Upper lobe of right lung (tissue), 1 donor: Measurements from ENCODE around the gene PTPRS. TPM values are rescaled to one million over a fixed set of nuclear protein-coding genes. Genes with fewer than 3 reads are reported as not detected.

Experiments
- ATAC-seq: fragments of 200-7000 bp; cut with Tn5 transposase; one replicate; pipeline ENCODE4 v1.9.1; 2020; ENCODE audit warnings: mild to moderate bottlenecking, moderate library complexity
- DNase-seq: peaks from one replicate; pipeline ENCODE4 v3.0.0-alpha.2; 2020
- H3K27ac ChIP-seq: fragments of 200-600 bp; one replicate; pipeline ENCODE4 v1.8.0; 2022
- H3K27me3 ChIP-seq: fragments of 200-600 bp; one replicate; pipeline ENCODE4 v1.8.0; 2022; ENCODE audit warnings: mild to moderate bottlenecking
- H3K36me3 ChIP-seq: fragments of 200-600 bp; one replicate; pipeline ENCODE4 v1.8.0; 2022
- H3K4me1 ChIP-seq: fragments of 200-600 bp; one replicate; pipeline ENCODE4 v1.8.0; 2022
- H3K4me3 ChIP-seq: fragments of 200-600 bp; one replicate; pipeline ENCODE4 v1.8.0; 2022; ENCODE audit warnings: mild to moderate bottlenecking
- H3K9me3 ChIP-seq: fragments of 200-600 bp; one replicate; pipeline ENCODE4 v1.8.0; 2022
- intact Hi-C: fragments of 100-400 bp; cut with DNase I; formaldehyde crosslinking; loops from one replicate; pipeline ENCODE4 v1.11.0; 2022
- total RNA-seq: library from RNA; stranded (reverse); fragmentation: NEBNext Ultra II Directional; extraction: Animal tissue kit (Norgen Biotek cat#: 25700); gene quantifications from one replicate; pipeline ENCODE4 v1.2.1, GENCODE V29; 2021
- TF ChIP-seq, protein P1 (sequence below): fragments of 200-600 bp; IDR thresholded peaks from one replicate; pipeline ENCODE4 v1.8.0; 2022; ENCODE audit warnings: antibody characterized with exemption
- donor health status: DM: no; HTN: yes; CAD: no; lungs with severe emphysema.

PTPRS gene
- total RNA-seq, 1 donor from 2014 or later: 131 TPM

- intact Hi-C loops: no loop called here
- H3K4me1 ChIP-seq: no peaks in the 10 kb centered on the region
- H3K4me3 ChIP-seq: no peak overlapping the region
- H3K36me3 ChIP-seq: no peaks in the 10 kb centered on the region
- peaks cover 20% of the 10 kb centered on the region for H3K27me3 ChIP-seq
- H3K27ac ChIP-seq: no peak overlapping the region
- H3K9me3 ChIP-seq: no peaks in the 10 kb centered on the region
- DNase-seq (no peak), ATAC-seq (no peak)
- TF ChIP-seq, protein P1, sequence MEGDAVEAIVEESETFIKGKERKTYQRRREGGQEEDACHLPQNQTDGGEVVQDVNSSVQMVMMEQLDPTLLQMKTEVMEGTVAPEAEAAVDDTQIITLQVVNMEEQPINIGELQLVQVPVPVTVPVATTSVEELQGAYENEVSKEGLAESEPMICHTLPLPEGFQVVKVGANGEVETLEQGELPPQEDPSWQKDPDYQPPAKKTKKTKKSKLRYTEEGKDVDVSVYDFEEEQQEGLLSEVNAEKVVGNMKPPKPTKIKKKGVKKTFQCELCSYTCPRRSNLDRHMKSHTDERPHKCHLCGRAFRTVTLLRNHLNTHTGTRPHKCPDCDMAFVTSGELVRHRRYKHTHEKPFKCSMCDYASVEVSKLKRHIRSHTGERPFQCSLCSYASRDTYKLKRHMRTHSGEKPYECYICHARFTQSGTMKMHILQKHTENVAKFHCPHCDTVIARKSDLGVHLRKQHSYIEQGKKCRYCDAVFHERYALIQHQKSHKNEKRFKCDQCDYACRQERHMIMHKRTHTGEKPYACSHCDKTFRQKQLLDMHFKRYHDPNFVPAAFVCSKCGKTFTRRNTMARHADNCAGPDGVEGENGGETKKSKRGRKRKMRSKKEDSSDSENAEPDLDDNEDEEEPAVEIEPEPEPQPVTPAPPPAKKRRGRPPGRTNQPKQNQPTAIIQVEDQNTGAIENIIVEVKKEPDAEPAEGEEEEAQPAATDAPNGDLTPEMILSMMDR: no peak
These were observed 11.7 kb upstream of the PTPRS start for GRCh38 chr19:5352229-5352763.

DNA sequence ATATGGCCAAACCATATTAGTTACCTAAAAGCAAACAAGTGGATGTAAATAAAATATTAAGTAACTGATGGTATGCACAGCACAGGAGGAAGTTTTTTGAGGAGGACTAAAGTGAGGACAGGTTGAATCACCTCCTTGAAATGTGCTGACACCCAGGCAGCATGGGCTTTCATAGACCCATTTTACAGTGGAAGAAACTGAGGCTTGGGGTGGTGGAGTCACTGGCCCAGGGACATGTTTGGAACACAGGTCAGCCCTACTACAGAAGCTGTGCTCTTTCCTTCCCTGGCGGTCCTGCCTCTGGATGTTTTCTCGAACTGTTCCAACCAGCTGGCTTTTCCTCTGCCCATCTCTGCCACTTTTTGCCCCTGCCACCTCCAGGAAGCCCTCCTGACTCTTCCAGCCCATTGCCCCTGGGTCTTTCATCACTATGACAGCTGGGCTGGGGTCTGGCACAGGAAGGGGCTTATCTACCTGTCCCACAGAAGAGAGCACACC lies 11.2 kb upstream of the PTPRS start:
- intact Hi-C loops: no loop called here
- TF ChIP-seq, protein P1: no peak
- DNase-seq (no peak), ATAC-seq (no peak)
- no peak overlapping the region for H3K4me3 ChIP-seq
- no peaks in the 10 kb centered on the region for H3K4me1 ChIP-seq
- no peaks in the 10 kb centered on the region for H3K9me3 ChIP-seq
- H3K27ac ChIP-seq: no peak overlapping the region
- no peaks in the 10 kb centered on the region for H3K36me3 ChIP-seq
- peaks cover 19% of the 10 kb centered on the region for H3K27me3 ChIP-seq

- no peaks in the 10 kb centered on the region for H3K9me3 ChIP-seq
- intact Hi-C loops: no loop called here
- no peak overlapping the region for H3K27ac ChIP-seq
- H3K27me3 ChIP-seq: peaks cover 8% of the 10 kb centered on the region
- TF ChIP-seq, protein P1: no peak
- H3K4me1 ChIP-seq: no peaks in the 10 kb centered on the region
- H3K36me3 ChIP-seq: no peaks in the 10 kb centered on the region
- no peak for ATAC-seq
- no peak for DNase-seq
- no peak overlapping the region for H3K4me3 ChIP-seq
These were observed 8.4 kb upstream of the PTPRS start for GRCh38 chr19:5349041-5349440.

GRCh38 chr19:5345895-5346386 lies 5.3 kb upstream of the PTPRS start:
- TF ChIP-seq, protein P1: no peak
- Histone ChIP-seq H3K9me3 (no peaks in the 10 kb centered on the region), H3K4me1 (no peaks in the 10 kb centered on the region), H3K36me3 (no peaks in the 10 kb centered on the region), H3K27ac (no peak overlapping the region), H3K4me3 (no peak overlapping the region), H3K27me3 (no peaks in the 10 kb centered on the region)
- DNase-seq: no peak
- intact Hi-C loops: no loop called here
- no peak for ATAC-seq

DNA sequence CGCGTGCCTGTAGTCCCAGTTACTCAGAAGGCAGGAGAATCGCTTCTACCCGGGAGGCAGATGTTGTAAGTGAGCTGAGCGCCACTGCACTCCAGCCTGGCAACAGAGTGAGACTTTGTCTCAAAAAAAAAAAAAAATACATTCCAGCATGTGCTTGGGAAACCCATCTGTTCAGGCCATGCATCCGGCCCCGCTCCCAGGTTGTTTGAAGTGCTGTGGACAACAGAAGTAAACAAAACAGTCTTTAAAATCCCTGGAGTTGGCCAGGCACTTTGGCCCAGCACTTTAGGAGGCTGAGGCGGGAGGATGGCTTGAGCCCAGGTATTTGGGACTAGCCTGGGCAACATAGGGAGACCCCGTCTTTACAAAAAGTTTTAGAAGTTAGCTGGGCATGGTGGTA lies 3.2 kb upstream of the PTPRS start:
- no peak for ATAC-seq
- no peak overlapping the region for H3K4me3 ChIP-seq
- H3K36me3 ChIP-seq: no peaks in the 10 kb centered on the region
- TF ChIP-seq, protein P1: no peak
- intact Hi-C loops: no loop called here
- DNase-seq: no peak
- no peak overlapping the region for H3K27ac ChIP-seq
- peaks cover 7% of the 10 kb centered on the region for H3K4me1 ChIP-seq
- H3K9me3 ChIP-seq: no peaks in the 10 kb centered on the region
- peaks cover 9% of the 10 kb centered on the region for H3K27me3 ChIP-seq
